VCaP (cell line): ENCODE data around the gene NCKAP5.

Experiments
- H3K27ac ChIP-seq: fragments of 450-650 bp; 2 replicates; pipeline ENCODE4 v1.5.1; 2017
- CTCF ChIP-seq: fragments of 450-650 bp; conservative IDR thresholded peaks from 2 replicates; pipeline ENCODE4 v1.5.1; 2017; ENCODE audit warnings: mild to moderate bottlenecking, moderate library complexity

Gene NCKAP5

GRCh38 chr2:132896073-132896472 is 672.2 kb downstream of the NCKAP5 start:
- H3K27ac ChIP-seq, result no peak overlapping the region
- no peak for TF ChIP-seq CTCF

DNA sequence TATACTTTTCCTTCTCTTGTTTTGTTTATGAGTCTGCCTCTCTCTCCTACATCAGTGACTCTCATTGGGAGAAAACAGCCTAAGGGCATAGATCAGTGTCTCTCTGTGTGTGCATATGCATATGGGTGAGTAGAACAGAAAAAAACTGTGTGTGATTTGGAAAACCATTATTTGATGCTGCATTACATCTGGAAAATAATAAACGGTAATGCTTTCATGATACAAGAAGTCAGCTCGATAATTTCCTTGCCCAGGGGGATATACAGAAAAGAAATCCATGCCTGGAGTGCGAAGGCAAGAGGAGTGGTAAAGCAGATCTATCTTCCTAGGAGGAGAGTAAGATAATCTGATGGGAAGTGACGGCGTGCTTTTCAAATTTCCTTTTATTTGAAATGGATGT is 676.8 kb downstream of the NCKAP5 start:
- H3K27ac ChIP-seq, result no peak overlapping the region
- no peak for TF ChIP-seq CTCF

DNA sequence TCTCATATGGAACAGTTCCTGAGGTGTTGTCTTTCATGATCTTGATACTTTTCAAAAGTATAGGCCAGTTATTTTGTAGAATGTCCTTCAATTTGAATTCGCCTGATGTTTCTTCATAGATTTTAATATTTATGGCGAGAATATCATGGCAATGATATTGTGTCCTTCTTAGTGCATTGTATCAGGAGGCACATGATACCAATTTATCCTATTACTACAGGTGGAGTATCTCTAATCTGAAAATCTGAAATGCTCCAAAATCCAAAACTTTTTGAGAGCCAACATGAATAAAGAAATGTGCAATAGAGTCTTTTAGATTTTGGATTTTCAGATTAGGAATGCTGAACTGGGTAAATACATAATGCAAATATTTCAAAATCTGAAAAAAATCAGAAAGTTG is 681.7 kb downstream of the NCKAP5 start:
- no peak for TF ChIP-seq CTCF
- no peak overlapping the region for H3K27ac ChIP-seq

- TF ChIP-seq CTCF, result no peak
- no peak overlapping the region for H3K27ac ChIP-seq
Measured at GRCh38 chr2:132884705-132885104, 683.6 kb downstream of the NCKAP5 start.

DNA sequence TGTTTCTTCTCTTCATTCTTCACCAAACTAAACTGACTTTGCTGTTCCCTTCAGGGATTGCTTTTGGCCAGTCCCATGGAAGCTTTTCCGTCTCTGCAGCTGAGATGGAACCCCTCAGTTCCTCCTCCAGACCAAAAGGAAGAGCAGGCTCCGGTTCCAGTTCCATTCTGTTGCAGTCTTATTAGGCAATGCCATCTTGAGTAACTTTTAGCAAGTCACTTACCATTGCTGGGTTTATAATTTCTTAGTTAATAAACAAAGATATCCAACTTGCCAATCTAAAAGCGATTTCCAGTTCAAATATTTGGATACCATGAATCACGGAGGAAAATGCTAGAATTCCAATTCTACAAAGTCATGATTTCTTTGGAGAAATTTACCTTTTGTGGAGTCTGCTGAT is 684.0 kb downstream of the NCKAP5 start:
- no peak overlapping the region for H3K27ac ChIP-seq
- no peak for TF ChIP-seq CTCF

- H3K27ac ChIP-seq, result no peak overlapping the region
- TF ChIP-seq CTCF, result no peak
Measured at GRCh38 chr2:132883430-132883829, 684.8 kb downstream of the NCKAP5 start.

GRCh38 chr2:132881546-132881945 is 686.7 kb downstream of the NCKAP5 start:
- no peak overlapping the region for H3K27ac ChIP-seq
- no peak for TF ChIP-seq CTCF

DNA sequence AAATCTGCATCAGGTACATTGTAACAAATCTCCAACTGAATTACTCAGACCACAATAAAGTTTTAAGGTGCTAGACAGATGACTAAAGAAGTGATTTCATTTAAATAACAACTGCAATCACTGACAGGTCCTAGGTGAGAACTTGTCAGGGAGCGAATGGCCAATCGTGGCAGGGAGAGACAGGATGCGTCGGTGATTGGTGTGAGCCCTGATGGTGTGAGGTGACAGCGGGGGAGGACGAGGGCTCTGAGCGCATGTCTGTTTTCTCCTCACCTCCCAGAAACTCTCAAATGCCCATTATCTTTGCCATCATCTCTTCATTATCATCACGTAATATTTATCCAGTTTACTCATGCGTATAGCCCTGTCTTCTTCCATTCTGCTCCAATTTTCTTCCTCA is 690.3 kb downstream of the NCKAP5 start:
- TF ChIP-seq CTCF, result no peak
- H3K27ac ChIP-seq, result no peak overlapping the region
